GM19324 (cell line): ENCODE results near the gene ZSCAN10.
"Not testable (repeated sequence)": the region's sequence is repeated elsewhere in the genome, so short reads cannot be mapped to it uniquely, and the experiment has no call there.

Experiments
- ATAC-seq: cut with Tn5 transposase; IDR thresholded peaks from one replicate; pipeline ENCODE4 v1.9.1; 2021; ENCODE audit warnings: mild to moderate bottlenecking, moderate library complexity; ENCODE audit not compliant: unreplicated experiment, low FRiP score

ZSCAN10 gene

DNA sequence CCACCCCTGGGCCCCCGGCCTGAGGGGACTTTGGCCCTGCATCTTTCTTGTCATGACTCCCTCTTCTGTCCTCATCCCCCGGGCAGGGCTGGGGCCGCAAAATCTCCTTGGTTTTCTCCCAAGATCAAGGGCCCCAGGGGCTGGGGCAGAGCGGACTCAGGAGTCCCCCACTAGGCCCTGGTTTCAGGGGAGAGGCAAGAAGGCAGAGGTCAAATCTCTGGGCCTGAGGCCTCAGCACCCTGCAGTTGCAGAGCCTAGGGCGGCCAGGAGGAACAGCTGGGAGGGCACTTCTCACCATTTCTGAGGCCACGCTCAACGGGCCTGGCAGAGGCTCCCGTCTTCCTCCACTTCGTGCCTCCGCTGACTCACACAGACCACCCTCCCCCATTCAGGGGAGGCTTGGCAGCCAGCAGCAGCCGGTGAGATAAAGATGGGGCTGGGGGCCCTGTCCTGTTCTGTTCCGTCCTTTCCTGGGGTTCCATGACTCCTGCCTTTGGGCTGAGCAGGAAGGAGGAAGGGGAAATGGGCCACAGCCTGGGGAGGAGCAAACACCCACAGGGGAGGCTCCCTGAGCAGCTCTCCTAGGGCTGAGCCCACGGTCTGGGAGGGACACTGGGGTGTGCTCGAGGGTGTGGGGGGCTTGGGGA lies 12.4 kb downstream of the ZSCAN10 start:
- ATAC-seq, result no peak

DNA sequence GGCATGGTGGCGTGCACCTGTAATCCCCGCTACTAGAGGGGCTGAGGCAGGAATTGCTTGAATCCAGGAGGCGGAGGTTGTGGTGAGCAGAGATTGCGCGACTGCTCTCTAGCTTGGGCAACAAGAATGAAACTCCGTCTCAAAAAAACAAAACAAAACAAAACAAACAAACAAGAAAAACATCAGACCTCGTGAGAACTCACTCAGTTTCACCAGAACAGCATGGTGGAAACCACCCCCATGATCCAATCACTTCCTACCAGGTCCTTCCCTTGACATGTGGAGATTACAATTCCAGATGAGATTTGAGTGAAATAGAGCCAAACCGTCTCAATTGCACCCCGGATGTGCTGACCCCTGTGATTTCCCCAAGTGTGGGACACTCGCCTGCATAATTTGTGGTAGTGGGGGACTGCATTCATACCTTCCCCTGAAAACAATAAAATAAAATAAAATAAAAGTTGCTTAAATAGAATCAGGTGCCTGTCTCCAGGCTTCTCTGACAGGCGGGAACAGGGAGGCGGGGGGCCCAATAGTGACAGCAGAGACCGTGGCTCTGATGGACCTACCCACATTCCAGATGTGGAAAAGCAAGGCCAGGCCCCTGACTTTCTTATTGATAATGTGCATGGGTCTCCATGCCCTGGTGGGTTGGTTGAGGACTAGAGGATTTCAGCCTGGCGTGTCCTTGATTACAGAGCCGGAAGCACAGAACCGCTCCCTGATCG lies 13.1 kb downstream of the ZSCAN10 start:
- no peak for ATAC-seq

- no peak for ATAC-seq
Observed at GRCh38 chr16:3084969-3085670, 14.0 kb downstream of the ZSCAN10 start.

DNA sequence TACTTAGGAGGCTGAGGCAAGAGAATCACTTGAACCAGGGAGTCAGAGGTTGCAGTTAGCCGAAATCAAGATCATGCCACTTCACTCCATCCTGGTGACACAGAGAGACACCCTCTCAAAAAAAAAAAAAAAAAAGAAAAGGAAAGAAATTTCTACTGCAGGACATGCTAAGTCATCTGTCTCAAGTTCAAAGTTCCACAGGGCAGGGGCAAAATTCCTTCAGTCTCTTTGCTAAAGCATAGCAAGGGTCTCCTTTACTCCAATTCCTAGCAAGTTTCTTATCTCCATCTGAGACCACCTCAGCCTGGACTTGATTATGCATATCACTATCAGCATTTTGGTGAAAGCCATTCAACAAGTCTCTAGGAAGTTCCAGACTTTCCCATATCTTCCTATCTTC lies 14.6 kb downstream of the ZSCAN10 start:
- no peak for ATAC-seq

DNA sequence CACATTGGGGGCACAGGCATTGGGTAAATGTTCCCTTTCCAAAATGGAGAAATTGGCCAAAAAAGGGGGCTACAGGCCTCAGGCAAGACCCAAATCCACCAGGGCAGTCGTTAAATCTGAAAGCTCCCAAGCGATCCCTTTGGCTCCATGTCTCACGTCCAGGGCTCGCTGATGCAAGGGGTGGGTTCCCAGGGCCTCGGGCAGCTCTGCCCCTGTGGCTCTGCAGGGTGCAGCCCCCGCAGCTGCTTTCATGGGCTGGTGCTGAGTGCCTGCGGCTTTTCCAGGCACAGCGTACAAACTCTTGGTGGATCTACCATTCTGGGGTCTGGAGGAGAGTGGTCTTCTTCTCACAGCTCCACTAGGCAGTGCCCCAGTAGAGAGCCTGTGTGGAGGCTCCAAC lies 15.7 kb downstream of the ZSCAN10 start:
- ATAC-seq, result not testable (repeated sequence)

DNA sequence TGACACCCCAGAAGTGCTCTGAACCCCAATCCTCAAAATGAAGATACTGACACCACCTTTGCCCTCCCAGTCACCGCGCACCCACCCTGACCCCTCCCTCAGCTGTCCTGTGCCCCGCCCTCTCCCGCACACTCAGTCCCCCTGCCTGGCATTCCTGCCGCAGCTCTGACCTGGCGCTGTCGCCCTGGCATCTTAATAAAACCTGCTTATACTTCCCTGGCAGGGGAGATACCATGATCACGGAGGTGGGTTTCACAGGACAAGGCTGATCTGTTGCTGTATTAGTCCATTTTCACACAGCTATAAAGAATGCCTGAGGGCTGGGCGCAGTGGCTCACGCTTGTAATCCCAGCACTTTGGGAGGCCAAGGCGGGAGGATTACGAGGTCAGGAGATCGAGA lies 17.1 kb downstream of the ZSCAN10 start:
- ATAC-seq, result not testable (repeated sequence)

DNA sequence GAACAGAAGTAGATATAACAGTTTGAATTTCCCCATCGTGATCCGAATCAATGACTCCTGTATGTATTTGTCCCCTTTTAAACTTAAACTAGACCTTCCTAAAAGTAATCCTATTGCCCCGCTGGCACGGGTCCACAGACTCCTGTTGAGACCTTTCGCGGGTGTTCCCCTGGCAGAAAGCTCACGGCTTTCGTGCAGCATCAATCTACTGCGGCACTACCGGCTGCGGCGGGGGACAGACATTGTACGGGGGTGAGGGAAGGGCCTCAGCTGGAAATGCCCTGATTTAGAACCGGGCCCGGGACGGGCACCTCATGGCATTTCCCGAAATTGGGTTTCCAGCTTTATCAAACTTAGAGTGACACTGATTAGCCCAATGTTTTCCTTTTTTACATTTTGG lies 19.1 kb downstream of the ZSCAN10 start:
- no peak for ATAC-seq

DNA sequence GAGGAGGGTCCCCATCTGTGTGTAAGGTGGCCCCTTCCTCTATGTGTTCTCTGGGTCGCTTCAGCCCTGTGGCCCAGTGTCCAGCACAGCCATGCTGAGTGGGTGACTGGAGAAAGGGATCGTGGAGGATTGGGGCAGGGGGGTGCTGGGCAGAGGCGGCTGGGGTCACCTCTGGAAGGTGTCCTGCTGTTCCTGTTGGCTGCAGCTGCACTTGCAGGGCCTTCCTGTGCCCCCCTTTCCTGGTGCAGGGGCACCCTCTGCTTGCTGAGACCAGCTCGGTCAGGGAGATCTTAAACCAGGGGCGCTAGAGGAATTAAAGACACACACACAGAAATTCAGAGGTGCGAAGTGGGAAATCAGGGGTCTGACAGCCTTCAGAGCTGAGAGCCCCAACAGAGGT lies 22.5 kb downstream of the ZSCAN10 start:
- no peak for ATAC-seq

DNA sequence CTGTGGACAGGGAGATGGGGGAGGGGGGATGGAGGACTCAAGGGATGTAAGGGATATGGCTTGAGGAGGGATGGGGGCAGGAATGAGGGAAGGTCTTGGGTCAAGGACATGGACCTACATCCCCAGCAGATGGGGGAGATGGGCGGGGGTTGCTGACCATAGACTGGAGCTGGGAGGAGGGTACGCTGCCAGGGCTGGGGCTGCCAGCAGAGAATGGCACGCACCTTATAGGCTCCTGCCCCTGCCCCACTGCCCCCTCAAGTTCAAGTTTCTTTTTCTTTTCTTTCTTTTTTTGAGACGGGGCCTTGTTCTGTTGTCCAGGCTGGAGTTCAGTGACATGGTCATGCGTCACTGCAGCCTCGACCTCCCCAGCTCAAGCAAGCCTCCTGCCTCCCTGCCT lies 23.1 kb downstream of the ZSCAN10 start:
- ATAC-seq, result not testable (repeated sequence)

DNA sequence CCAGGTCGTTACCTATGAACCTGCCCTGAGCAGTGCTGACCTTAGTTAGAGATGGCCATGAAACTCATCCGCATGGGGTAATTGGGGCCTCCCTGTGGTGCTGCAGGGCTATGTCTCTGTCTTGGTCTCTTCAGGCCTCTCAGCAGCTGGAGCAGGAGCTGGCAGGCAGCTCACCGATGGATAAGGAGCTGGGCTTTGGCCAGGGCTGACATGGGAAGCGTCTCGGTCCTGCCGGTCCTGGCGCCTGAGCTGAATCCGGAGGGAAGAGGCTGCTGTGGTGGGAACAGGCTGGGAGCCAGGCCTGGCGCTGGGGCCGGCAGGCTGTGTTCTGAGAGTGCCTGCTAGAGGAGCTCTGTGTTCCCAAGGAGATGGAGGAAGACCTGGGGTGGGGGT lies 23.6 kb downstream of the ZSCAN10 start:
- no peak for ATAC-seq

- ATAC-seq, result no peak
Observed at GRCh38 chr16:3074860-3075522, 24.1 kb downstream of the ZSCAN10 start.

GRCh38 chr16:3073448-3073847 lies 25.6 kb downstream of the ZSCAN10 start:
- no peak for ATAC-seq

DNA sequence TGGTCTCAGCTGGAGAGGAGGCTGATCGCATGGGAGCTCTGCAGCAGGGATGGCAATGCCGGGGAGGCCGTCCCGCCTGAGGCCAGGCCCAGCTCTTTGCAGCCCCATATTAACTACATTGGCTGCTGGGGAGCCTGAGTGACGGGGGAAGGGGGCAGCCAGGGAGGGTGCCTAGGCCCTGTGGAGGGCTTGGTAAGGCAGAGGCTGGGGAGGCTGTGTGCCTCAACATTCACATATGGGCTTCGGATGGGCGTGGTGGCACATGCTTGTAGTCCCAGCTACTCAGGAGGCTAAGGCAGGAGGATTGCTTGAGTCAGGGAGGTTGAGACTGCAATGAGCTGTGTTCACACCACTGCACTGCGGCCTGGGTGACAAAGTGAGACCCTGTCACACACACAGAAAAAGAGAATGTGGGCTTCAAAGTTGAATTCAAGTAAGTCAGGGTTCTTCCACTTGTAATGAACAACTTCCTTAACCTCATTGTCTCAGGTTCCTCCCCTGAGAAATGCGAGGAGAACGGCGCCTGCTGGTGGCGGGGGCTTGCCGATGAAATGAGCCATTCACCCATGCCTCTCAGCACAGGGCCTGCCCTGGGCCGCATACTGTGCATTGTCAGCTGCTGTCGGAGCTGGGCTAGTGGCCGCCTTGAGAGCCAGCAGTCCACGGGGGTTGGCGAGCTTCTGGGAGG lies 26.4 kb downstream of the ZSCAN10 start:
- ATAC-seq, result not testable (repeated sequence)

DNA sequence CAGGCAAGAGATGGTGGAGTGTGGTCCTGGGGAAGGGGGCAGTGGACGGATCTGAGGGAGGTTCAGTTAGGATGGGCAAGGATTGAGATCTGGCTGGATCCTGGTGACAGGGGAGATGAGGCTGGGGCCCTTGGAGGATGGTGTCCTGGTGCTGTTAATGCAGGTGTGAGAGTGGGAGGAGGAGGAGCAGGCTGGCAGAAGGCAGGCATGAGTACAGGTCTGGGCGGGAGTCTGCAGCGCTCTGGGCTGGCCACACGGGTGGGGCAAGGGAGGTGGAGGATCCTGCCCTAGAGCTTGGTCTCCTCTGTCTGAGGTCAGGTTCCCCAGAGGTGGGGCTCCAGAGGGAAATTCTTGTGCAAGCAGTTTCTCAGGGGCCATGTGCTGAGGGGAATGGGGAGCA lies 26.9 kb downstream of the ZSCAN10 start:
- ATAC-seq, result not testable (repeated sequence)

DNA sequence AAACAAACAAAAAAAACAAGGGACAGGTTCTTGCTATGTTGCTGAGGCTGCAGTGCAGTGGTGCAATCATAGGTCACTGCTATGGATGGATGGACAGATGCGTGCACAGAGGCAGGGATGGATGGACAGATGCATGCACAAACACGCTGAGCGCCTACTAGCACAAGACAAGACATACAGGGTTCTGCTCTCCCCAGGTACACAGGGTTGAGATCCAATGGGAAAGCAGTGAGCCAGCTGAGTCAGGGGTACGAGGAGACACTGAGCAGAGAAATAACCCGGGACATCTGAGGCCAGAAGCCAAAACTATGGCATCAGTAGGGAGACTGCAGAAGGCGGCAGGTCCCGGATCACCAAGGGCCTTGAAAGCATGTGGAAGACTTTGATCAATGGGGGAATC lies 27.4 kb downstream of the ZSCAN10 start:
- ATAC-seq, result no peak

GRCh38 chr16:3070608-3071111 lies 28.4 kb downstream of the ZSCAN10 start:
- ATAC-seq, result no peak

GRCh38 chr16:3069146-3069545 lies 29.9 kb downstream of the ZSCAN10 start:
- ATAC-seq, result not testable (repeated sequence)

- no peak for ATAC-seq
Observed at GRCh38 chr16:3068487-3068886, 30.6 kb downstream of the ZSCAN10 start.

DNA sequence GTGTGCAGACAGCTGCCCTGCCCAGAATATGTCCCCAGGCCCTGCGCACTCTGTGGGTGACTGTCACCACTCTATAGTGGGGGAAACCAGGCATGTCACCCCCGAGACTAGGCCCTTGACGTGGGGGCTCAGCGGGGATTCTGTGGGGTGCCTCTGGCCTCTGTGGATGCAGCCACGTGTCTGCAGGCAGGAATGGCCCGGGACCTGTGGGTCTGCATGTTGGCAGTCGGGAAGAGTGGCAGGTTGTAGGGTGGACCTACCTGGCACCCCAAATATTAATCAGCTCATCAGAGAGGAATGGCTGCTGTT lies 32.7 kb downstream of the ZSCAN10 start:
- ATAC-seq, result no peak

DNA sequence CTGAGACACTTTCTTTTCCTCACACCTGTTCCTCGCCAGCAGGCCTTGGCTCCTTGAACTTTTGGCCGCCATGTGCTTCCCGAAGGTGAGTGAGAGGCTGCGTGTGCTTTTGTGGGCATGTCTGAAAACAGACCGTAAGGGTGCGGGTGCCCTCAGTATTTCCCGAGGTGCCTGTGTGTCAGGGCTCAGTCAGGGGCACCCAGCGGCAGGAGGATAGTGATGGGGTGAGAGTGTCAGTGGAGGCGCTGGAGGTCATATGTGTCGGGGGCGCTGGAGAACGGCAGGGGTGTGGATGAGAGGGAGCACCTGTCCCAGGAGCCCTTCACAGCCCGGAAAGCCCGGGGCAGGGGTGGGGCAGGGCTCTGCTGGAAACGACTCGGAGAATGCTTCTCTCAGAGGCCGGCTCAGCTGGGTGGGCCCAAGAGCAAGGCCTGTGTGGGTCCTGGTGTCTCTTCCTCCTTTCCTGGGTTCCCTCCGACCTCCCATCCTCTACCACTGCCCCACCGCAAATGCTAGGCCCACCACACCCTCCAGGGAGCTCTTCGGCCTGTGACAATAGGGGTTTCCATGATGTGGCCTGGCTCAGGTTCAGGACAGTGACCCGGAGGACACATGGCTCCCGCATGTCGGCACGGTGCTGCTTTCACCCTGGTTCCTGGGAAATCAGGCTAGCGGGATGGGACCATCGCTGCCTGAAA lies 33.2 kb downstream of the ZSCAN10 start:
- no peak for ATAC-seq
